ENCODE results near the gene HOXC5.
"Not testable (repeated sequence)": the region's sequence is repeated elsewhere in the genome, so short reads cannot be mapped to it uniquely, and the experiment has no call there.

The HOXC5 gene

DNA sequence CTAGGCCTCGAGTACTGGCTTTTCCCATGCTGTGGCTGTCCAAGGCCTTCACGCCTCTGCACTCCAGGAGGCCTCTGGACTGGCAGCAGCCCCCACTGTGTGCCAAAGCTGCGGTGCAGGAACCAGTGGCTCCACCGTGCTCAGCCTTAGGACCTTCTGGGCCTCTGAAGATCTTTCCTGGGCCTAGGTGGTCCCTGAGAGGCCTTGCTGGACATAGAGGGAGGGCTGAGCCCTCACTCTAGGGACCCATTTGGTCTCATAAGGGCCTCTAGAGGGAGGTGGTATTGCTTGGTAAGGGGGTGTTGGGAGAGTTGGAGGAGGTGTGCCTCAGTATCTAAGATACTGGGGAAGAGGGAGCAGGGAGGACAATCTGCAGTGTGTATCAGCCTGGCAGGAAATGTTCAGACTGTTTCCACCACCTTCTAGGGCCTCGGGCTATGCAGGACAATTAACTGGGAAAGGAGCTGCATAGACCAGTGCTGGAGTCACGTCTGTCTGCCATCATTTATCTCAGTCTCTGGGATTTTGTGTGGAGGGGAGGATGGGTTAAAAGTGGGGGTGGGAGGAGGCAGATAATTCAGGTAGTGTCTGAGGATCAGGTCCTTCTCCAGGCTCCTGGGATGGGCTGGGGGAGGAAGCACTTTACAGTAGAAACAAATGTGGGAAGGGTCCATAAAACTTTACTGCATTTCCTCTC, 2.9 kb downstream of the HOXC5 start:
- DNase-seq: no peak

DNA sequence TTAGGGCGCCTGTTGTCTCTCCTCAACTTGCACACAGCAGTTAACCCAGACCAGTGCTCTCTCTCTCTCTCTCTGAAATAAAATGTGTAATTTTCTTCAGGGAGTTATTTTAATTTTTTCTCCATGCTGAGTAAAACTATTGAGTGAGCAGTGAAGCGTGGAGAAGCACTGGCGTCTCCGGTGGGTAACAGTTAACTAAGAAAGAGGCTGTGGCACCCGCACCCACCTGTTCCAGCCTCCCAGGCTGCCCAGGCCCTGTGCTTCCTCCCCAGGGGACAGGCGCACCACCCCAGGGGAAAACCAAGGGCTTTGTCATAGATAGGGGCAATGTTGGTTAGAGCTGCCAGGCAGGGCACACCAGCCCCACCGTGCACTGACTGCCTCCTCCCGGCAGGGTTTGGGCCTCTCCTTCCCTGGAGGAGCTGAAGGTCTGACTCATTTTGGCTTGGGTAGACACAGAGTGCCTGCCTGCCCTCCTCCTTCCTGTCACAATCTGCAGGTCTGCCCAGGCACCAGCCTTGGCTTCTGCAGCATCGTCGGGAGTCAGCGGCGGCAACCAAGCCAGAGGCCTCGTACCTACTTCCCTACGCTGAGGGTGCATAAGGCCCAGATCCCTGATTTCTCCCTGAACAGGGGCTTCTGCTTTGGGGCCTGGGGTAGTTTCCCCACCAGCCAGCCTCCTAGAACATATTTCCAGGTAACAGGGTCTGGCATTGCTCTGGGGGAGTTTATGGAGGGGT, 3.9 kb downstream of the HOXC5 start:
- DNase-seq: no peak

DNA sequence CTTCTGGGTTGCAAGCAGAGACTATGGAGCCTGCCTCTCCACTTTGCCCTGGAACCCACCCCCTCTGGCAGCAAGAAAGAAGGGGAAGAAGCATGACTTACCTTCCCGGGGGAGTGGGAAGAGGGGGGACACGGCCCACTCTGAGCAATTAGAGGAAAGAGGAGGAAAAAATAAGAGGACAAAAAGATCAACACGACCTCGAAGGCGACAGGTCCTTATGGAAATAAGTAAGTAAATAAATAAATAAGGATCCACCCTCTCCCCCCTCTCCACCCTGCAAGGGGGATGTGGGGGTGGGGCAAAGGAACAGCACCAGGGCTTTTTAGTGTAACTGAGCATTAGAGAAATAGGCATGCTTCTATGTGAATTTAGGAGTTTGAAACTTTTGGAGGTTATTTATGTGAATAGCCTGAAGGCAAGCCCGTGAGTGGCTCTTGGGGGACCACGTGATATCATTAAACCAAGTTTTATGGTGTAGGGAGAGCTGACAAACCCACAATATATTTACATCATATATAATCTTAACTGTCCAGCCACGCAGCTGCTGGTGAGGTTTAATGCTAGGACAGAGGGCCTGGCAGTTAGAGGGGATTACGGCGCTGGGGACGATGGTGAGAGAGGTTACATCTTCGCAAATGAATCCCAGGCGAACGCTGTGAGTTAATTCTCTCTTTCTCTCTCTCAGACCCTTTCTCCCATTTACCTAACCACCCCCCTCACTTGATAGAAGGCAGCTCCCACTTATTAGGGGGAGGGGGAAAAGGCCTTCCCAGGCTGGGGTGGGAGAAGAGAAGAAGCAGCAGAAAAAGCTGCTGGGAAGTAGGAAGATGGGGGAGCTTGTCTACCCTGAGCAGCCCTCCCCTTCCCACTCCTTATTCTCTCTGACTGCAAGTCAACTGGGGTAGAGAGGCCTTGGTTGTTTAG, 4.8 kb downstream of the HOXC5 start:
- no peak for DNase-seq

DNA sequence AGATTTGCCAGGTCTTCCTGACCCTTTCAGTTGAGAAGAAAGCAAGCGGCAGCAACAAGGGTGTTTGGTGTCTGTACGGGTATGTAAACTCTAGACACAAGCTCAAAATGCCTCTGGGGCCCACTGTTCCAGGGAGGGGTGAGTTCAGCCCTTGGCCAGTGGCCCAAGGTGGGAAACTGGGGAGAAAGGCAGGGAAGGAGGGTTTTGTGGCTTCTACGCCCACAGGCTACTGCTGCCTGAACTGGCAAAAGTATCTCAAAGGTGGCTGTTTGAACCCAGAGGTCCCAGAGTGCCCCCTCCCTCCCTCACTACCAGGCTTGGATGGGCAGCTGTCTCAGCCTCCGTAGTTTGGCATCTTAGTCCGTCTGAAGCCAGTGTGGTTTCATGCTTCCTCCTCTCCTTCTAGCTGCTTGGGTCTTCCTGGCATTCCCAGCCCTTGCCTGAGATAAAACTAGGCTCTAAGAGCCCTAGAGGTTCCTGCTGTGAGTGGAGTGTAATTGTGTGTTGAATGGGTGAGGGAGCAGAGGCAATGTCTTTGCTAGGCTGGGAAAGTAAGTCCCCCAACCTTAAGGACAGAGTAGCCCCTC, 5.5 kb downstream of the HOXC5 start:
- DNase-seq: no peak

DNA sequence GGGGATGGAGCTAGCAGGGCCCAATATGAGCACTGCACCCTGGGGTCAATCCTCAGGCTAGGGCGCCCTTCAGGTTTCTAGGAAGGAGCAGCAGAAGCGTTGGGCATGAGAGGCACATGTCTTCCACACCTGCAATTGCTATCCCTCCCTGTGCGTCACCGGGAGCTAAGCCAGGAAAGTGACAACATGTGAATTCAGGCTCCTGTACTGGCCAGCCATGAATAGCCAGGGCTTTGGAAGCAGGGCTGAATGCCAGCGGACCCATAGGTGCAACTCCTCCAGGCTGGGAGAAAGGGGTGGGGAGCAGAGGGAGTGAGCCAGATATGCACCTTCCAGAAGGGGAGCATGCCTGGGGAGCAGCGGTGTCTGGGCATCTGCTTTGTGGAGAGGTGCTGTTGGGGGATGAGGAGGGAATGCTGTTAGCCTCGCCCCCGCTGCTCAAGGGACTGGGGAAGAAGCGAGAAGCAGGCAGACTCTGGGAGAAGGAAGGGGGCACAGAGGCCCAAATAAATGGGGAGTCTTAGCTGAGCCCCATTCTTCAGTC, 6.1 kb downstream of the HOXC5 start:
- DNase-seq: no peak

DNA sequence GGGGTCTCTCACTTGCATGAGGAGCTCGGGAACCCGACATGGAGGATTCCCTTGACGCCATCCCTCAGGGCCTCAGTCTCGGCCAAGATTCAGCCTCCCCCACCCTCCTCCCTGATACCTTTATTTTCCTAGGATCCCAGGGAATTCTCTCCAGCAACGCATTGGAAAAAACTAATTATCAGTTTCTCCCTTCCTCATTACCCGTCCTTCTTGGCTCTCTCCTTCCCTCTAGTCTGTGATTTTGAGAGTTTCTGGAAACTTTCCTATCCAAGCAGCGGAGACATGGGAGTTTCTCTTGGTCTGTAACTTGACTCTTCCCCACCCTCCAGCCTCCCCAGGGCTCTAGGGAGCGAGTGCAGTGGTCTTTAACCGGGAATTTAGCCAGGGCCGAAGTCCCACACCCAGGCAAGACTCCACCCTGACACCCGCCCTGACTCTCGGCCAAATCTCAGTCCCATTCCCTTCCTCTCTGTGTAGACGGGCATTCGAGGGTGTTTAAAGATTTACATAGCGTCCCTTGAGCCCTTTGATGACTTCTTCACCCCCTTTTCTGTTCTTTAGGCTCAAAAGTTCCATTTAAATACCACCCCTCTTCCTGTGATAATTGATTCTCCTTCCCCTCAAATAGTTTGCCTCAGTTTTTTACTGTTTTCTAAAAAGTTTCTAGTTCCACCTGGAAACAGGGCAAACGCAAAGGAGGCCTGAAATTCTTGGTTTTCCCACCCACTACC, 6.7 kb downstream of the HOXC5 start:
- DNase-seq: no peak

DNA sequence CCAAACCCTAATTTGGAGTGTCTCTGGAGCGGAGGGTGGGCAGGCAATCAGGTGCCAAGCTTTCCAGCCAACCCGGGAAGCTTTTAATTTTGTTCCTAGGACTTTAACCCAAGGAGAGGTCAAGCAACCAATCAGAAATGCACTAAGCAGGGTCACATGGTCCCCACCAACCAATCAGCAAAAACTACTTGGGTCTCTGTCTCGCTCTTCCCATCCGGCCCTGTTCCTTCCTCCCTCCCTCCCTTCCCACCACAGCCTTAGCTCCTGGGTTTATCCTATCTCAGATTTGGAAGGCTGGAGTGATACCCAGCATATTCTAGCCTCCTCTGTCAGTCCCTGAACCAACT, 7.3 kb downstream of the HOXC5 start:
- no peak for DNase-seq

DNA sequence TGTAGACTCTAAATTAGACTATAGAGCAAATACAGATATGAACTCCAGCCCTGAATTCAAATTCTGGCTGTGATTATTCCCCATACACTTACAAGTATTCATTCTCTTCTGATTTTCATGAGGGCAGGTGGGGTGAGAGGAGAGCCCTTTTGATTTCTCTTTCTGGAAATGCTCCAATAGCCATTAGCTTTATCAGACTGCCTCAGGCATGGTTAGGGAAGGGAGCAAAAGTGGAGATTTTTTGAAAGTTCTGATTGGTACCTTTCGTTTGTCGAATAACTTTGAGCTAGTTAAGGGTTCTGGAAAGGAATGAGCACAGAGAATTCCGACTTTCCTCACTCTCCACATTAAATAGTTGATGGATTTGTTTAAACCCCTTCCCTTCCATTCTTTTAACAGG, 7.8 kb downstream of the HOXC5 start:
- no peak for DNase-seq

DNA sequence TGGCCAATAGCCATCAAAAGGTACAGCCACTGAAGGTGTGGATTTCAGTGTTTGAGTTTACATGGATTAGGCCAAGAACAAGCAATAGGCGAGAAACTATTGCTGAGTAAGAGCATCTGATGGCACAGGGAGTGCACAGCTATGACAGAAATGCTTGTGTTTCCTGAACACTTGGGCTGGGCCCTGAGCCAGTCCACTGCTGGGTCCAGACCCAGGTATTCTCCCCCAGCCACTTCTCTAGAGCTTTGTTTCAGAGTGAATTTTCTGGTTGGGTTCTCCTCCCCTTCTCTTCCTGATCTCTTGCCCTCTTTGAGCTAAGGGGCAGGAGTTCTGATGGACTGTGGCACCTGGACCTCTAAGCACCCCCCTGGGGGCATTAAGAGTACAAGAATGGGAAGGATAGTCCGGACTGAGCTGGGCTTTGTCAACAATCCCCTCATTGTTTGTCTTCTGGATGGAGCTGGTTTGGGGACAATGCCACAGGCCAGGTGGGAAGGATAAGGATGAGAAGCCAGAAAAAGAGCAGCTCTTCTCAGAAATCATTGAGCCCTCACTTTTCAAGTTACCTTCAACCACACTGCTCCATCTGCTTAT, 8.3 kb downstream of the HOXC5 start:
- no peak for DNase-seq

DNA sequence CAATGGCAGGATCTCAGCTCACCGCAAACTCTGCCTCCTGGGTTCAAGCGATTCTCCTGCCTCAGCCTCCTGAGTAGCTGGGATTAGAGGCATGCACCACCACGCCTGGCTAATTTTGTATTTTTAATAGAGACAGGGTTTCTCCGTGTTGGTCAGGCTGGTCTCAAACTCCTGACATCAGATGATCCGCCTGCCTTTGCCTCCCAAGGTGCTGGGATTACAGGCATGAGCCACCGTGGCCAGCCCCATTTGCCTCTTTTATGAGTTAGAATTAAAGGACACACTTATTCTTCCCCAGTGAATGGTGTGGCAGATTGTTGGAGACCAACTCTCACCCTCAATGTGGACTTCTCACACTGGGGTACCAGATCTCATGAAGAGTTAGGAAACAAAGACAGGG, 9.2 kb downstream of the HOXC5 start:
- DNase-seq: not testable (repeated sequence)

DNA sequence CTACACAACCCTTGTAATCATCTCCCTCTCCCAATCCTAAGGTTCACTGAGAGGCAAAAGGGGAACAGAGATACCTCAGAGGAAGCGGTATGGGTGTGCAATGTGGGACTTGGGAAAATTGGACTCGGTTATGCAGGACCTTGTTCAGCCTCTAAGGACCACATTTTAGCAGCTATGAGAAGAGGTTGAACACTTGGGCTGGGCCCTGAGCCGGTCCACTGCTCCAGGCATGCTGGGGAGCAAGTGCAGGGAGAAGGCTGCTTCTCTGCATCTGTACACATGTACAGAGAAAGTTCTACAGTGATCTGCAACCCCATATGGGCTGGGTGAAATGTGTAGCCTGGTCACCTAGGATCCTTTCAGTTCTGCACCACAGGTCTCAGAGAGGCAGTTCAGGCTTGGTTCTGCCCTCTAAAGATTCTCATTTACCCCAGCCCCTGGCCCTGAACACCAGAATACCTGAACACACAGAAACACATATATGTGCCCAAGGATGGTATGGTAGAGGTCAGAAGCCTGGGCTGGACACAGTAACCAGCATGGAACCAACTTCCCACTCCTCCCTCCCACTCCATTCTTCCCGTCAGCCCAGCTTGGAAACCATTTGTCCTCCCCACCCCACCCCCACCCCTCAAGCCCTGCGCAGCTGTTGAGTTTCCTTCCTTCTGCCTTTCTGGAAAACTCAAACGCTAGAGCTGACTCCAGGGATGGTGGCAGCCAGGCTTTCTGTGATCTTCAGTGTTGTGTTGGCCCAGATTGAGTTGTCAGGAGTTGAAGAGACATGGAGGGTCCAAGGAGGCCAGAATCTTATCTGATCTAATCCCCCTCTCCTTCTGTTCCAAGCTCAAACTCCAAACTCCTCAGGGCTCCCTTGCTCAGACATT, 10.4 kb downstream of the HOXC5 start:
- no peak for DNase-seq

DNA sequence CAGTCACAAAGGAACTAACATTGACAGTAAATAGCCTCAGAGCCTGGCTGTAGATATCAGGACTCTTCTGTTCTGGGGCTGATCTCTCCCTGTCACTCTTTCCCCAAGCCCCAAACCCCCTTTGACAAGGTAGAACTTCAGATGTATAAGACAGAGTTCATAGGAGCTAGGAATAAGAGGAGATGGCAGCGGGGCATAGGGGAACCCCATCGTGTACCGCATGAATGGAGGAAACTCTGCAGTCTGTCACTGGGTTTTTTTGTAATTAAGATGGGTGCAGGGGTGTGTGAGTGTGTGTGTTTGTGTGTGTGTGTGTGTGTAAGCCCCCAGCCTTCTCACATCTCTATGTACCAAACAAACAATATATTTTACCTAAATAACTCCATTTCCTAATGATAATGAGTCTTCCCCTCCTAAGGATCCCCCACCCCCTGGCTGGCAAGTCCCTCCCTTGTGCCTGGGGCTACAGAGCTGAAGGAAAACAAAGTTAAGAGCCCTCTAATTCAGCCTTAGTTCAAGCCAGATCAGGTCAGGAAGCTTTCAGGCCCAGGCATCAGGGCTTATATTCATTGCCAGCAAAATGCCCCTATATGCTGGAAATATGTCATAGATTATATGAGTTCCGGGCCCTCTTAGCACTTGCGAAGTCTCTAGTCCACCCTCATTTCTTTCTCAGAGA, 11.7 kb downstream of the HOXC5 start:
- DNase-seq: no peak

DNA sequence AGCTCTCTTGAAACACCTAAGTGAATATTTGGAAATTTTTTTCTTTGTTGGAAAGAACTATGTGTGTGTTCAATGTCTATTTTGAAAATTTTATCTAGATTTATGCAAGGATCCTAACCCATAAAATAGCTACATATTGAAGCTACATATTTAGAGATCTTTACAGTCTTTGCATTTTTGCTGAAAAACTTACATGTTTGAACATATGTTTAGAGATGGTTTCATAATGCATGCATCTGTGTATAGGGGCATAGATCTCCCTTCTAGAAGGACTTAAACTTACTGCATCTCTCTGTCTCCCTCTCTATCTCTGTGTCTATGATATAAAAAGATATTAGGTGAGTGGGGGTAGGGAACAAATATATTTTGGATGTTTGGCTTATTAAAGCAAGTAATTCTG, 12.6 kb downstream of the HOXC5 start:
- DNase-seq: no peak

DNA sequence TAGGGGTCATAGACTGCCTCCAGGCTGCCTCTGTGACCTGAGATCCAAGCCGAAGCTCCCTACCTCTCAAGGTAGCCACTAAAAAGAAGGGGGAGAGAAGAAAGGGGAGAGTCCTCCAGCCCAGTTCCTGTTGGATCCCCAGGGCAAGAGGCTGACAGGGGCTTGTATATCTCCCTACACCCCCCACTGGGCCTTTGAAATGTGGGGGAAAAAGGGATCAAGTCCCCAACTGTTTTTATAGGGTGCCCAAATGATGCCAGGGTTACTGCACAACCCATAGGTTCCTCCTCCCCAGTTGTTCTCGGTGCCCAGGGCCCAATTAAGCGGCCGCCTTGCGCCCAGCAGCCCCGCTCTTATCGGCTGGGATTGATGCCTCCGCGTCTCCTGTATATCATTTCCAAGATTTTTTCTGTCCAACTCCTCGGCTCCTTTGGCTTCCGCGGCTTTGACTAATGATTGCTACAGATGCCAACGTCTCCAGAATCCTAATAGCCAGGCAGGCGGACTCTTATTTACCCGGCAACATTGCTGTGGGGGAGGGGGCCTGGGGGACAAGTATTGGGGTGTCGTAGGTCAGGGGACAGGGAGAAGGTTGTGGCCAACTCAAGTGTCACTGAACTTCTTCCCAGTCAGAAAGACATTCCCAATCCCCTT, 13.1 kb downstream of the HOXC5 start:
- no peak for DNase-seq

DNA sequence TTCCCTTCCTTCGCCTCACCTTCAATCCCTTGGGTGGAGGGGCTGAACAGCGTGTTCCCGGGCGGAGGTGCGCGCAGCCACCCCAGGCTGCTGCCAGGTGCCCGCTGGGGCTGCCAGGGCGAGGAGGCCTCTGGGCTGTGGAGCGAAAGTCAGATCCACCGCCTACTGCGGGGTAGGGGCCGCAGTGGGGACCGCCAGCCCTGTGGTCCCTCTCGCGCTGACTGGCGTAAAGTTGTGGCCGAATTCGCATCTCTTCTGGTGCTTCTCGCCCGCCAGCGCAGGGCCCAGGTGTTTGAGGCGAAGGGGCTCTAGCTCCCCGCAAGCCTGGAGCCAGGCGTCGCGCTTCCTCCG, 13.9 kb downstream of the HOXC5 start:
- DNase-seq: no peak

DNA sequence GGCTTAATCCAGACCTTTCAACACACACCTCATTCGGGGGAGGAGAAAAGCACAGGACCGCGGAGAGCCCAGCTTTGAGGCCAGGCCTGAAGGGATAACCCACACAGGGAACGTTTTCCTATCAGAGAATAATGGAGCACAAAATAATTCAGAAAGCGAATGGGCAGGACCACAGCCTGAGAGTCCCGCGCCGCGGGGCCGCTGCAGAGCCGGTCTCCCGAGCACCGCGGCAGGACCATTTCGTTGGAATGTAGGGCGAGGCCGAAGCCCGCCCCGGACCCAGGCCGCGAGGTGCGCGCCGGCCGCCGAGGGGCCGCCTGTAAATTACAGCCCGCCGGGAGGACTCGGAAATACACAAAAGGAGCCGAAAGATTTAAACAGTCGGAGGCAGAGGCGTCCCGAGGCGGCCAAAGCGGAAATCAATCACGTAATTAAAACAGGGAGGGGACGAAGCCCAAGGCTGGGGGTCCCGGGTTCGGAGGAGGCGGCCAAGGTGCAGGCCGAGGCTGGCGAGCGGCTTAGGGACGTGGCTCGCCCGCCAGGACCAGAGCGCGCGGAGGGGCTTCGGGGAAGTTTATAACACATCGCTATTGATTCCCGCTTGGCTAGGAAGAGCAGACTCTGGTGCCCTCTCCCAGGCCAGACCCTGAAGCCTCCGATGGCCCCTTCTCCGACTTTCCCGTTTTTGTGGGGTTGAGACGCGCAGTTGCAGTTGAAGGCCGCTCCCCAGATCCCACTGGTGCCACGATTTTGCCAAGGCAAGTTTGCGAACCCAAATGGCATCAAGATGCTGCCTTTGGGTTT, 14.5 kb downstream of the HOXC5 start:
- no peak for DNase-seq

DNA sequence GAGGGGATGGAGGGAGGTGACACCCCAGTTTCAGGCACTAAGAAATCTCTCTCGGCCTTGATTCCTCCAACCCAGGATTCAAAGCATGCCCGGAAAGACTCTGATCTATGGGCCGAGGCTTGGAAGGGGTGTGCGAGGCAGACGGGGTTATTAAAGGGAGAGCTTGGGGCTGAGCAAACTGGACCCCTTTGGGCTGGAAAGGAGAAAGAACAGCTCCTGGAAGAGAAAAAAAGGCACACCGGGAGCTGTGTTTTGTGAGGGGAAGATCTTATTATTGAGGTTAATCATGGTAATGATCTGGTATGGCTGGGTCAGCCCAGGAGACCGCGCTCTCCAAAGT, 15.1 kb downstream of the HOXC5 start:
- DNase-seq: no peak

DNA sequence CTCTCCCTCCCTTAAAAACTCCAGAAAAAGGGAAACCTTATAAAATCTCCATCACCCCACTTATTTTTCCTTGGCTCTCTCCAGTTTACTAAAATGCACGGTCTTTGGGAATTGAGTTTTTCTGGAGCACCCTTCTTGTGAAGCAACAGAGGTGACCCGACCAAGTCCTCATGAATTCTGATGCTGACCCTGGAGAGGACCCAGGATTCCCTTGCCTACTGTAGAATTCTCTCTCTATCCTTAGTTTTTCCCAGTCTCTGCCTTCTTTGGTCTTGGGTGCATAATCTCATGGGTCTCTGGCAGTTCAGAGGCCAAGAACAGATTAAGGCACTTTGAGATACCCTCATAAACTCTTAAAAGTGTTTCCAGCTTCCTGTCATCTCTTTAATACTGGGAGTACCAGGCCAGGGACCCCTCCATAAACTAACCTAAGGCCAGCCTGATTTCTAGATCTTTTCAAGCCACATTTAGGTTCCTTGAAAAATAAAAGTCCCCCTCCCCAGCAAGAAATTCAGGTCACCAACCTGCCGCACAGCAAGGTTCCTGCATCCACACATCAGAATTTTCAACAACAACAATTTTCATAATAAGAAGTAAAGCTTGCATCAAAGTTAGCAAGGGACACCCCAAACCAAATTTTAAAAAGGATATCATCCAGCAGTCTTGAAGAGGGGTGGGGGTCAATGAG, 15.7 kb downstream of the HOXC5 start:
- no peak for DNase-seq

DNA sequence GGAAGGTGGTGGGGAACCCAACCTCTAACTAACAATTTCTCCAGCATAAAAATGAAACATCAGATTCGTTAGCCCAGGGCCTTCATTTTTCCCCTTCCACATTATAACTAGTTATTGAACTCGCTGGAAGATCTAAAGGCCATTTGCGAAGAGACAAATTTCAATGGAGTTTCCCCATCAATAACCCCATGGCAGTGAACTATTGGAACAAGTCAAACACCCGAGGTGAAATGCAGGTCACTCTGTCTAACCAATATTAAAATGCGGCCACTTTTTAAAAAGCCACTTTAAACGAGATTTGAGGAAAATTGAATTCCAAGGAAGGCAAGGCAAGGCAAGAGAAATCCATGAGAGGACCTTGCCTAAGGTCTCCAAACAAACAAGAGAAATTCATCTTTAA, 16.3 kb downstream of the HOXC5 start:
- DNase-seq: no peak

Measured in KG1 (cell line).